Measurements from ENCODE around the gene TMEM44.

The TMEM44 gene

DNA sequence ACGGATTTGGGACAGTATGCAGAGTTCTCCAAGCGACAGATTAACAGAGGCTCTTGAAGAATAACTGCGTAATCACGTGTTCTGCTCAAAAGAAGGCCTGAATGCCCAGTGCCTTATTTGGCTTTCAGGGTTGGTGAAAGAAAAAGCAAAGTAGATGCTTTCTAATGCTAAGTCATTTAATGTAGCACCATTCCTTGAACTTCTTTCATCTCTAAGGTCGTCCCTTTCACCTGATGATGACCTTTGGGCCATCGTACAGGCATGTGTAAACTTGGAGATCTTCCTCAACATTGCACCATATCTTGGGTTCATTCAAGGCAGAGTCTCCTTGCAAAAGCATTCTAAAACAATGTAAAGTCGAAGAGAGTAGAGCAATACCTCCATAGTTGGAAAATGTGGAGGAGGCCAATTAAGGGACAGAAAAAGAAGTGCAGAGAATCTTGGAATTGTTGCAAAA lies 48.9 kb downstream of the TMEM44 start:
- Histone ChIP-seq H4K8ac (ENCODE audit: low read depth, low read length) (no peak overlapping the region), H3K4ac (ENCODE audit: low read length) (no peak overlapping the region), H2BK120ac (ENCODE audit: low read depth, low read length) (no peak overlapping the region), H2AK5ac (ENCODE audit: low read depth, low read length) (no peak overlapping the region), H3K9me3 (replicated peaks in 1 of 2; ENCODE audit: control insufficient read depth in 2 of 2, insufficient read depth in 1 of 2, low read depth in 1 of 2, low read length in 2 of 2) (peaks cover 2 to 3% of the 10 kb centered on the region in 2 donors), H4K91ac (ENCODE audit: low read depth, low read length, poor library complexity) (no peak overlapping the region), H3K79me1 (ENCODE audit: low read depth, low read length) (peaks cover 1% of the 10 kb centered on the region), H3K9ac (ENCODE audit: low read depth, low read length, poor library complexity) (peak overlapping the region; percentile 96), H3K27ac (replicated peaks; ENCODE audit: low read length) (no peak overlapping the region), H3K27me3 (ENCODE audit: control insufficient read depth in 3 of 3, insufficient read depth in 3 of 3, low read depth in 1 of 3, low read length in 3 of 3) (no peaks in the 10 kb centered on the region), H3K4me1 (ENCODE audit: control insufficient read depth in 2 of 2, insufficient read depth in 1 of 2, low read depth in 1 of 2, low read length in 2 of 2) (peaks cover 0 to 2% of the 10 kb centered on the region in 2 donors), H3K4me2 (ENCODE audit: insufficient read depth, low read length, poor library complexity, severe bottlenecking) (peak overlapping the region; percentile 88), H2BK15ac (ENCODE audit: low read length) (no peak overlapping the region), H3K36me3 (replicated peaks in 1 of 2; ENCODE audit: control insufficient read depth in 2 of 2, insufficient read depth in 2 of 2, low read length in 2 of 2) (peaks cover 12 to 47% of the 10 kb centered on the region in 2 donors), H2AFZ (ENCODE audit: low read length) (peak overlapping the region; percentile 97), H3K18ac (ENCODE audit: low read length) (no peak overlapping the region), H3K14ac (ENCODE audit: low read length) (no peak overlapping the region), H3K23ac (ENCODE audit: low read depth, low read length, poor library complexity) (no peak overlapping the region), H3K4me3 (ENCODE audit: low read length in 2 of 2) (peak overlapping the region; percentile 95), H2BK5ac (ENCODE audit: low read length) (no peak overlapping the region), H2BK12ac (ENCODE audit: low read length) (no peak overlapping the region)
- no CpG with 5 or more reads among the region's 7 CpGs for WGBS, 2 donors (ENCODE audit: extremely low coverage in 2 of 2, insufficient read length in 2 of 2, insufficient replicate concordance in 1 of 2)
- DNase-seq (ENCODE audit: low spot score): no peak

- Histone ChIP-seq H3K4me1 (ENCODE audit: control insufficient read depth in 2 of 2, insufficient read depth in 1 of 2, low read depth in 1 of 2, low read length in 2 of 2) (peaks cover 0 to 2% of the 10 kb centered on the region in 2 donors), H2AK5ac (ENCODE audit: low read depth, low read length) (peak overlapping the region; percentile 53), H3K4me3 (ENCODE audit: low read length in 2 of 2) (no peak overlapping the region), H2BK15ac (ENCODE audit: low read length) (no peak overlapping the region), H3K9me3 (replicated peaks in 1 of 2; ENCODE audit: control insufficient read depth in 2 of 2, insufficient read depth in 1 of 2, low read depth in 1 of 2, low read length in 2 of 2) (peaks cover 2 to 3% of the 10 kb centered on the region in 2 donors), H3K23ac (ENCODE audit: low read depth, low read length, poor library complexity) (peak overlapping the region; percentile 91), H4K8ac (ENCODE audit: low read depth, low read length) (no peak overlapping the region), H3K79me1 (ENCODE audit: low read depth, low read length) (peaks cover 1% of the 10 kb centered on the region), H3K14ac (ENCODE audit: low read length) (no peak overlapping the region), H3K4me2 (ENCODE audit: insufficient read depth, low read length, poor library complexity, severe bottlenecking) (no peak overlapping the region), H4K91ac (ENCODE audit: low read depth, low read length, poor library complexity) (no peak overlapping the region), H2AFZ (ENCODE audit: low read length) (no peak overlapping the region), H3K27ac (replicated peaks; ENCODE audit: low read length) (no peak overlapping the region), H2BK5ac (ENCODE audit: low read length) (no peak overlapping the region), H2BK120ac (ENCODE audit: low read depth, low read length) (no peak overlapping the region), H3K9ac (ENCODE audit: low read depth, low read length, poor library complexity) (no peak overlapping the region), H3K4ac (ENCODE audit: low read length) (no peak overlapping the region), H3K36me3 (replicated peaks in 1 of 2; ENCODE audit: control insufficient read depth in 2 of 2, insufficient read depth in 2 of 2, low read length in 2 of 2) (peaks cover 0 to 27% of the 10 kb centered on the region in 2 donors), H3K27me3 (ENCODE audit: control insufficient read depth in 3 of 3, insufficient read depth in 3 of 3, low read depth in 1 of 3, low read length in 3 of 3) (no peaks in the 10 kb centered on the region), H3K18ac (ENCODE audit: low read length) (no peak overlapping the region), H2BK12ac (ENCODE audit: low read length) (no peak overlapping the region)
- DNase-seq (ENCODE audit: low spot score): no peak
- no CpG with 5 or more reads among the region's 24 CpGs for WGBS, 2 donors (ENCODE audit: extremely low coverage in 2 of 2, insufficient read length in 2 of 2, insufficient replicate concordance in 1 of 2)
Observed at GRCh38 chr3:194582196-194582905, 50.9 kb downstream of the TMEM44 start.

- H3K9me3 ChIP-seq (replicated peaks in 1 of 2; ENCODE audit: control insufficient read depth in 2 of 2, insufficient read depth in 1 of 2, low read depth in 1 of 2, low read length in 2 of 2): peaks cover 2 to 3% of the 10 kb centered on the region in 2 donors
- H3K4me3 ChIP-seq (ENCODE audit: low read length in 2 of 2): no peak overlapping the region
- H3K14ac ChIP-seq (ENCODE audit: low read length): no peak overlapping the region
- no peaks in the 10 kb centered on the region for H3K27me3 ChIP-seq (ENCODE audit: control insufficient read depth in 3 of 3, insufficient read depth in 3 of 3, low read depth in 1 of 3, low read length in 3 of 3)
- H3K79me1 ChIP-seq (ENCODE audit: low read depth, low read length): peaks cover 1% of the 10 kb centered on the region
- H3K23ac ChIP-seq (ENCODE audit: low read depth, low read length, poor library complexity): no peak overlapping the region
- no peak for DNase-seq (ENCODE audit: low spot score)
- H3K27ac ChIP-seq (replicated peaks; ENCODE audit: low read length): no peak overlapping the region
- no peak overlapping the region for H3K4me2 ChIP-seq (ENCODE audit: insufficient read depth, low read length, poor library complexity, severe bottlenecking)
- H2BK12ac ChIP-seq (ENCODE audit: low read length): no peak overlapping the region
- no peak overlapping the region for H2BK5ac ChIP-seq (ENCODE audit: low read length)
- no peak overlapping the region for H4K8ac ChIP-seq (ENCODE audit: low read depth, low read length)
- H2BK15ac ChIP-seq (ENCODE audit: low read length): no peak overlapping the region
- H3K4ac ChIP-seq (ENCODE audit: low read length): no peak overlapping the region
- H2AK5ac ChIP-seq (ENCODE audit: low read depth, low read length): no peak overlapping the region
- H3K9ac ChIP-seq (ENCODE audit: low read depth, low read length, poor library complexity): no peak overlapping the region
- H2BK120ac ChIP-seq (ENCODE audit: low read depth, low read length): no peak overlapping the region
- no CpG with 5 or more reads among the region's 8 CpGs for WGBS, 2 donors (ENCODE audit: extremely low coverage in 2 of 2, insufficient read length in 2 of 2, insufficient replicate concordance in 1 of 2)
- no peak overlapping the region for H4K91ac ChIP-seq (ENCODE audit: low read depth, low read length, poor library complexity)
- H2AFZ ChIP-seq (ENCODE audit: low read length): no peak overlapping the region
- no peak overlapping the region for H3K18ac ChIP-seq (ENCODE audit: low read length)
- H3K4me1 ChIP-seq (ENCODE audit: control insufficient read depth in 2 of 2, insufficient read depth in 1 of 2, low read depth in 1 of 2, low read length in 2 of 2): no peaks in the 10 kb centered on the region
- H3K36me3 ChIP-seq (replicated peaks in 1 of 2; ENCODE audit: control insufficient read depth in 2 of 2, insufficient read depth in 2 of 2, low read length in 2 of 2): no peaks in the 10 kb centered on the region
Observed at GRCh38 chr3:194579091-194579606, 54.1 kb downstream of the TMEM44 start.

DNA sequence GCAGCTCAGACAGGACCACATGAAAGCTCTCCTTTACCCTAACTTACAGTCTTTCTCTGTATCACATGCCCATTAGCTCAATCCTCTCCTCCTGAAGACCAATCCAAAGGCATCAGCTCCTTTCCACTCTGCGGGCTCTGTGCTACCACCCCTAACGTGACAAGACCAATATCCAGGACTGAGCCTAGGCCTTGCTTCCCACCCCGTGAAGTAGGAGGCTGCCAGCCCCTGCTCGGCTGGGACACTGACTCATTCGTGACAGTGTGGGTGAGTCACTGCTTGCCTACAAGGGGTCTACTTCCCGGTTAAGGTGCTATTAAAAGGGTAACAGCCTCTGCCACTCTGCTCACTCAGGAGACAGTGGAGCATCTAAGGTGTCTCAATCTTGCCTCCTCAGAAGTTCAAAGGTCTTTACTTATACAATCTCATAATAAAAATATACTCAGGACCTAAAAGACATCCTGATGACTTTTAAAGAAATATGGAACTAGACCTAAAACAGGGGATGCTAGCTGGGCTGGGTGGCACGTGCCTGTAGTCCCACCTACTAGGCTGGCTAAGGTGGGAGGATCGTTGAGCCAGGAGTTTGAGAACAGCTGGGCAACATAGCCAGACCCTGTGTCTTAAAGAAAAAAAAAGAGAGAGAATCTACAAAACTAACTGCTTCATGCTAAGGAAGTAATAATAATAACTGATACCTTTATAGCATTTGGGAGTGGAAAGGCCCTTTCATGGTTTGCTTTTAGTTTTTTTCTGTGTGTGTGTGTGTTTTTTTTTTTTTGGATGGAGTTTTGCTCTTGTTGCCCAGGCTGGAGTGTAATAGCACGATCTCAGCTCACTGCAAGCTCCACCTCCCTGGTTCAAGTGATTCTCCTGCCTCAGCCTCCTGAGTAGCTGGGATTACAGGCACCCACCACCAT lies 55.0 kb downstream of the TMEM44 start:
- H3K36me3 ChIP-seq (replicated peaks in 1 of 2; ENCODE audit: control insufficient read depth in 2 of 2, insufficient read depth in 2 of 2, low read length in 2 of 2): no peaks in the 10 kb centered on the region
- no peak overlapping the region for H4K91ac ChIP-seq (ENCODE audit: low read depth, low read length, poor library complexity)
- DNase-seq (ENCODE audit: low spot score): no peak
- no peaks in the 10 kb centered on the region for H3K4me1 ChIP-seq (ENCODE audit: control insufficient read depth in 2 of 2, insufficient read depth in 1 of 2, low read depth in 1 of 2, low read length in 2 of 2)
- H2BK5ac ChIP-seq (ENCODE audit: low read length): no peak overlapping the region
- no peaks in the 10 kb centered on the region for H3K27me3 ChIP-seq (ENCODE audit: control insufficient read depth in 3 of 3, insufficient read depth in 3 of 3, low read depth in 1 of 3, low read length in 3 of 3)
- no peaks in the 10 kb centered on the region for H3K79me1 ChIP-seq (ENCODE audit: low read depth, low read length)
- H2AFZ ChIP-seq (ENCODE audit: low read length): peak overlapping the region; percentile 45
- H2BK15ac ChIP-seq (ENCODE audit: low read length): no peak overlapping the region
- H2BK12ac ChIP-seq (ENCODE audit: low read length): peak overlapping the region; percentile 32
- peaks cover 2 to 3% of the 10 kb centered on the region in 2 donors for H3K9me3 ChIP-seq (replicated peaks in 1 of 2; ENCODE audit: control insufficient read depth in 2 of 2, insufficient read depth in 1 of 2, low read depth in 1 of 2, low read length in 2 of 2)
- no peak overlapping the region for H2AK5ac ChIP-seq (ENCODE audit: low read depth, low read length)
- H2BK120ac ChIP-seq (ENCODE audit: low read depth, low read length): no peak overlapping the region
- no peak overlapping the region for H3K27ac ChIP-seq (replicated peaks; ENCODE audit: low read length)
- H3K9ac ChIP-seq (ENCODE audit: low read depth, low read length, poor library complexity): no peak overlapping the region
- H3K14ac ChIP-seq (ENCODE audit: low read length): no peak overlapping the region
- no peak overlapping the region for H3K4me3 ChIP-seq (ENCODE audit: low read length in 2 of 2)
- no peak overlapping the region for H3K23ac ChIP-seq (ENCODE audit: low read depth, low read length, poor library complexity)
- no CpG with 5 or more reads among the region's 9 CpGs for WGBS, 2 donors (ENCODE audit: extremely low coverage in 2 of 2, insufficient read length in 2 of 2, insufficient replicate concordance in 1 of 2)
- peak overlapping the region; percentile 58 for H3K18ac ChIP-seq (ENCODE audit: low read length)
- H3K4me2 ChIP-seq (ENCODE audit: insufficient read depth, low read length, poor library complexity, severe bottlenecking): no peak overlapping the region
- H4K8ac ChIP-seq (ENCODE audit: low read depth, low read length): no peak overlapping the region
- H3K4ac ChIP-seq (ENCODE audit: low read length): no peak overlapping the region

Data from neuronal stem cell (in vitro differentiated cells).